ENCODE measurements around the gene TTC39A.
"Not testable (repeated sequence)": the region's sequence is repeated elsewhere in the genome, so short reads cannot be mapped to it uniquely, and the experiment has no call there.

Gene TTC39A

DNA sequence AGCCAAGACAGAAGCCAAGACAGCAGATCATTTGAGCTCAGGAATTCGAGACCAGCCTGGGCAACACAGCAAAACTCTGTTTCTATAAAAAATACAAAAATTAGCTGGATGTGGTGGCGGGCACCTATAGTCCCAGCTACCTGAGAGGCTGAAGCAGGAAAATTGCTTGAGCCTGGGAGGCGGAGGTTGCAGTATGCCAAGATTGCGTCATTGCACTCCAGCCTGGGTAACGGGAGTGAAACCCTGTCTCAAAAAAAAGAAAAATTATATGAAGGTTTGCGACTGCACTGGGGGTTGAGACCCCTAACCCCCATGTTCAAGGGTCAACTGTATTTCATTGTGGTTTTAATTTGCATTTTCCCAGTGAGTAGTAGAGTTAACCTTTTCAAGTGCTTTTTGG is 78.0 kb downstream of the TTC39A start:
- Histone ChIP-seq H3K27ac (no peak overlapping the region), H3K4me1 (ENCODE audit: control insufficient read depth in 1 of 2, insufficient read depth in 1 of 2, low read depth in 1 of 2, low read length in 1 of 2) (peaks cover 16 to 19% of the 10 kb centered on the region in 2 experiments), H3K9me3 (no peaks in the 10 kb centered on the region), H3K36me3 (peaks cover 12% of the 10 kb centered on the region), H3K27me3 (no peaks in the 10 kb centered on the region), H3K4me3 (ENCODE audit: low read depth in 1 of 2, low read length in 1 of 2) (no peak overlapping the region)
- no peak for TF ChIP-seq CTCF (IDR thresholded peaks at IDR 0.05)

GRCh38 chr1:51251165-51251564 is 79.2 kb downstream of the TTC39A start:
- H3K27ac ChIP-seq; H3K9me3 ChIP-seq; H3K27me3 ChIP-seq; H3K4me3 ChIP-seq (ENCODE audit: low read depth in 1 of 2, low read length in 1 of 2): not testable (repeated sequence)
- Histone ChIP-seq H3K4me1 (ENCODE audit: control insufficient read depth in 1 of 2, insufficient read depth in 1 of 2, low read depth in 1 of 2, low read length in 1 of 2) (peaks cover 16 to 19% of the 10 kb centered on the region in 2 experiments), H3K36me3 (peaks cover 12% of the 10 kb centered on the region)

- not testable (repeated sequence) for H3K27ac ChIP-seq; H3K4me3 ChIP-seq (ENCODE audit: low read depth in 1 of 2, low read length in 1 of 2); H3K9me3 ChIP-seq; H3K27me3 ChIP-seq
- H3K4me1 ChIP-seq (ENCODE audit: control insufficient read depth in 1 of 2, insufficient read depth in 1 of 2, low read depth in 1 of 2, low read length in 1 of 2), result peaks cover 16 to 19% of the 10 kb centered on the region in 2 experiments
- peaks cover 12% of the 10 kb centered on the region for H3K36me3 ChIP-seq
These were observed 79.6 kb downstream of the TTC39A start for GRCh38 chr1:51250729-51251128.

DNA sequence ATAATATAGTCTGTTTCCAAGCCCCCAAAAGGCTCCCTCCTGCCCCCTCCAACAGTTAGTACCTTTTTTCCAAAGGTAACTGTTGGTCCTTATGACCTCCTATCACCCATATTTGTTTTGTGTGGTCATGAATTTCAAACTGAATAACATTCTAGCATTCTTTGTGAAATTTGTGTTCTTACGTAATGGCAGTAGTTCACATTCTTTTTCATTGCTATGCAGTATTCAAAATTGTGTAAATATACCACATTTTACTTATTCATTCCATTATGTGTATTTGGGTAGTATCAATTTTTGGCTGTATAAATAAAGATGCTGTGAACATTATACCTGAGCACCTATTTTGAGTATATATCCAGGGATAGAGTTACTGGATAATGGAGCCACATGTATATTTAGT is 80.9 kb downstream of the TTC39A start:
- no peak for TF ChIP-seq CTCF (IDR thresholded peaks at IDR 0.05)
- H3K4me3 ChIP-seq (ENCODE audit: low read depth in 1 of 2, low read length in 1 of 2), result no peak overlapping the region
- H3K9me3 ChIP-seq, result no peaks in the 10 kb centered on the region
- peaks cover 16 to 19% of the 10 kb centered on the region in 2 experiments for H3K4me1 ChIP-seq (ENCODE audit: control insufficient read depth in 1 of 2, insufficient read depth in 1 of 2, low read depth in 1 of 2, low read length in 1 of 2)
- H3K27me3 ChIP-seq, result no peaks in the 10 kb centered on the region
- peaks cover 15% of the 10 kb centered on the region for H3K36me3 ChIP-seq
- no peak overlapping the region for H3K27ac ChIP-seq

GRCh38 chr1:51247499-51247898 is 82.9 kb downstream of the TTC39A start:
- no peaks in the 10 kb centered on the region for H3K27me3 ChIP-seq
- no peaks in the 10 kb centered on the region for H3K9me3 ChIP-seq
- H3K4me3 ChIP-seq (ENCODE audit: low read depth in 1 of 2, low read length in 1 of 2), result no peak overlapping the region
- peaks cover 14 to 23% of the 10 kb centered on the region in 2 experiments for H3K4me1 ChIP-seq (ENCODE audit: control insufficient read depth in 1 of 2, insufficient read depth in 1 of 2, low read depth in 1 of 2, low read length in 1 of 2)
- no peak overlapping the region for H3K27ac ChIP-seq
- H3K36me3 ChIP-seq, result peaks cover 16% of the 10 kb centered on the region
- TF ChIP-seq CTCF (IDR thresholded peaks at IDR 0.05), result no peak

- TF ChIP-seq CTCF (IDR thresholded peaks at IDR 0.05), result no peak
- peaks cover 16% of the 10 kb centered on the region for H3K36me3 ChIP-seq
- peaks cover 9 to 18% of the 10 kb centered on the region in 2 experiments for H3K4me1 ChIP-seq (ENCODE audit: control insufficient read depth in 1 of 2, insufficient read depth in 1 of 2, low read depth in 1 of 2, low read length in 1 of 2)
- no peaks in the 10 kb centered on the region for H3K27me3 ChIP-seq
- H3K9me3 ChIP-seq, result no peaks in the 10 kb centered on the region
- H3K27ac ChIP-seq, result no peak overlapping the region
- H3K4me3 ChIP-seq (ENCODE audit: low read depth in 1 of 2, low read length in 1 of 2), result no peak overlapping the region
These were observed 83.3 kb downstream of the TTC39A start for GRCh38 chr1:51247022-51247421.

GRCh38 chr1:51242546-51242945 is 87.8 kb downstream of the TTC39A start:
- peaks cover 32 to 39% of the 10 kb centered on the region in 2 experiments for H3K4me1 ChIP-seq (ENCODE audit: control insufficient read depth in 1 of 2, insufficient read depth in 1 of 2, low read depth in 1 of 2, low read length in 1 of 2)
- no peak for TF ChIP-seq CTCF (IDR thresholded peaks at IDR 0.05)
- H3K36me3 ChIP-seq, result peaks cover 4% of the 10 kb centered on the region

More at GRCh38 chr1:51242546-51242945, 87.8 kb downstream of the TTC39A start:
- H3K27me3 ChIP-seq, result no peaks in the 10 kb centered on the region
- no peak overlapping the region for H3K4me3 ChIP-seq (ENCODE audit: low read depth in 1 of 2, low read length in 1 of 2)
- no peaks in the 10 kb centered on the region for H3K9me3 ChIP-seq
- no peak overlapping the region for H3K27ac ChIP-seq
